GM18858 (cell line): ENCODE data around the gene RAB6D.
"Not testable (repeated sequence)": the region's sequence is repeated elsewhere in the genome, so short reads cannot be mapped to it uniquely, and the experiment has no call there.

Experiments
- ATAC-seq: cut with Tn5 transposase; IDR thresholded peaks from one replicate; pipeline ENCODE4 v1.9.1; 2021; ENCODE audit not compliant: unreplicated experiment

Gene RAB6D

GRCh38 chr2:131366643-131367042 lies 2.7 kb upstream of the RAB6D start:
- no peak for ATAC-seq

DNA sequence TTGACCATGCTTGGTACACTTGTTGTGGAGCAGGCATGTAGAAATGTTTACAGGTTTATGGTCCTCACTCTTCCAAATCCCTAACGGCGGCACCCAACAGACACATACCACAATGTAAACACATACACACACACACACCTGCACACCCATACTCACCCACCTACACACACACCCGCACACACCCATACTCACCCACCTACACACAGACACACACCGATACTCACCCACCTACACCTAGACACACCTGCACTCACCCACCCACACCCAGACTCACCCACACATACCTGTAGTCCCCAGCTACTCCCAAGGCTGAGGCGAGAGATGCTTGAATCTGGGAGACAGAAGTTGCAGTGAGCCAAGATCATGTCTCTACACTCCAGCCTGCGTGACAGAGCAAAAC lies 1.5 kb upstream of the RAB6D start:
- ATAC-seq, result no peak

GRCh38 chr2:131363213-131363612 lies 755 bp downstream of the RAB6D start:
- not testable (repeated sequence) for ATAC-seq

- not testable (repeated sequence) for ATAC-seq
Measured at GRCh38 chr2:131361773-131362172, 2.2 kb downstream of the RAB6D start.

DNA sequence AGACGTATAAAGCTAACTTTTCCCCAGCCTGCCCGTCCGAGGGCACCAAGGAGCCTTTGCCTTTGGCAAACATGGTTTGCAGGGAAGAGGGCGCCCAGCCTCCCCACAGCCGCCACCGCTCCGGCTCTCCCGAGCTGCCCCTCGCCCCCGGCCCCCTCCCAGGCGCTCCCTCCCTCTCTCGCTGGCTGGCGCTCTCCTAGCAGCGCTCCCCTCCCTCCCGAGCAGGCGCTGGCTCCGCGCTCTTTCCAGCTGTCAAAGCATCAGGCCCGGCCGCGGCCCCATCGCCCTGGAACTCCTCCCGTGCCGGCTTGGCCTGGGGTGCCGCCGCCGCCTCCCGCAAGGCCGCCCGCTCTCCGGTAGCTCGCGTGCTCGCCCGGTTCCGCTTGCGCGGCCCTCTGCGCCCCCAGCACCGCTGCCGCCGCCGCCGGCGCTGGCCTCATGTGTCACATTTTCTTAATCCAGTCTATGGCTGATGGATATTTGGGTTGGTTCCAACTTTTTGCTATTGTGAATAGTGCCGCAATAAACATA lies 10.7 kb downstream of the RAB6D start:
- not testable (repeated sequence) for ATAC-seq

- ATAC-seq, result no peak
Measured at GRCh38 chr2:131349021-131349420, 14.9 kb downstream of the RAB6D start.

DNA sequence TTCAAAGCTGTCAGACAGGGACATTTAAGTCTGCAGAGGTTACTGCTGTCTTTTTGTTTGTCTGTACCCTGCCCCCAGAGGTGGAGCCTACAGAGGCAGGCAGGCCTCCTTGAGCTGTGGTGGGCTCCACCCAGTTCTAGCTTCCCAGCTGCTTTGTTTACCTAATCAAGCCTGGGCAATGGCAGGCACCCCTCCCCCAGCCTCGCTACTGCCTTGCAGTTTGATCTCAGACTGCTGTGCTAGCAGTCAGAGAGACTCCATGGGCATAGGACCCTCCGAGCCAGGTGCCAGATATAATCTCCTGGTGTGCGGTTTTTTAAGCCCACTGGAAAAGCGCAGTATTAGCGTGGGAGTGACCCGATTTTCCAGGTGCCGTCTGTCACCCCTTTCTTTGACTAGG lies 16.9 kb downstream of the RAB6D start:
- not testable (repeated sequence) for ATAC-seq

DNA sequence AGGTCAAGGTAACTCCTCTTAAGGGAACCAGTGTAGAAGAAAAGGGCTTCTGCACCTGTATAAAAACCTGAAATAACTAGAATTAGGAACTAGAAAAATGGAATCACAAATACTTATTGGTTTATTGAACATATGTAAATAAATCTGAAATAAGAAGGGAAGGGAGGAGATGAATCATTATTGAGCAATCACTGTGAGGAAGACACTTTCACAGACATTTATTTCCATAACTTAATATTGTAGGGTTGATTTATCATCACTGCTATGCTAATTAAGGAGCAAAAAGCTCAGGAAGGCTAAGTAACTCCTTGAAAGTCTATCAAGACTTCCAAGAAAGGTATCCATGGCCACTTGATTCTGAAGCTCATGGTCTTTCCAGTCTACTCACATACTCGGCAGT lies 24.7 kb downstream of the RAB6D start:
- ATAC-seq, result not testable (repeated sequence)

GRCh38 chr2:131335319-131335718 lies 28.6 kb downstream of the RAB6D start:
- ATAC-seq, result not testable (repeated sequence)

GRCh38 chr2:131332709-131333108 lies 31.3 kb downstream of the RAB6D start:
- not testable (repeated sequence) for ATAC-seq

- ATAC-seq, result not testable (repeated sequence)
Measured at GRCh38 chr2:131331000-131331399, 33.0 kb downstream of the RAB6D start.

DNA sequence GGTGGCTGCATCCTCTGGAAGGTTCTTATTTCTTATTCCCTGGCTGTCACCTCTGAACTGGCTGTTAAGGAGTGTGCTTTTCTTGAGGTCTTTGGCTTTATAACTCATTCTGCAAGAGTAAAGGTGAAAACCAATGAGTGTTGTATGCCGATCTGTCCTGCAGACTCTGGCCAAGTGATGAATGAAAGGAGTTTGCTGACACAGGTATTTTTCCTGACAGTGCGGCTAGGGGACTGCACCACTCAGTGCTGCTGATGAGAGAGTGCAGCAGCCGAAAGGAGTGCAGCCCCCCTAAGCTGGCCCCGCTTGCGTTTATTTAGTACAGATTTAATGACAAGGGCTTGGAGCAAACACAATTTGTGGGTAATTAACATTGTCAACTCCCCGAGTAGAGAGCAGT lies 41.8 kb downstream of the RAB6D start:
- no peak for ATAC-seq

- not testable (repeated sequence) for ATAC-seq
Measured at GRCh38 chr2:131321344-131321743, 42.6 kb downstream of the RAB6D start.

GRCh38 chr2:131311001-131311400 lies 53.0 kb downstream of the RAB6D start:
- ATAC-seq, result not testable (repeated sequence)
